SK-N-SH (cell line): ENCODE data around the gene COA6. TPM values are rescaled to one million over a fixed set of nuclear protein-coding genes. Genes with fewer than 3 reads are reported as not detected.

Source experiments
- CTCF ChIA-PET: fragments of 300-600, 350-600 bp; formaldehyde crosslinking; extraction: SDS; loops from one replicate; lab custom pipeline; 2021; lab: Yijun Ruan, JAX
- POLR2A ChIA-PET: fragments of 350-600 bp; sonication (Branson Sonifier 250); formaldehyde crosslinking; extraction: SDS; loops from one replicate; lab custom pipeline; 2020; ENCODE audit warnings: antibody characterized with exemption, inconsistent platforms; lab: Yijun Ruan, JAX
- DNase-seq: peaks from one replicate; pipeline ENCODE4 v3.0.0; 2012
- H2AFZ ChIP-seq: fragments of 200-600 bp; sonication (generic); 2 replicates; pipeline ENCODE4 v1.8.1; 2016; ENCODE audit warnings: antibody characterized with exemption, mild to moderate bottlenecking, low read depth
- H3F3A ChIP-seq: fragments of 200-600 bp; sonication (generic); replicated peaks from 2 replicates; pipeline ENCODE3; 2016; ENCODE audit warnings: antibody characterized with exemption, mild to moderate bottlenecking; ENCODE audit not compliant: insufficient read depth
- H3K27ac ChIP-seq, 2 experiments: fragments of 200-500 bp in 1 of 2; fragments of 200-600 bp in 1 of 2; sonication (Bioruptor generic) in 1 of 2; sonication (generic), shearing (Covaris generic) in 1 of 2; 2 replicates each; pipeline versions ENCODE4 v1.5.1 to v1.6.1; 2014 to 2016; ENCODE audit warnings: low read depth in 2 of 2, inconsistent platforms in 1 of 2, low read length in 1 of 2, mild to moderate bottlenecking in 1 of 2, mixed read lengths in 1 of 2
- H3K27me3 ChIP-seq: fragments of 200-600 bp; sonication (generic), shearing (Covaris generic); 2 replicates; pipeline ENCODE4 v1.6.1; 2016; ENCODE audit warnings: mixed run types; ENCODE audit not compliant: insufficient read depth
- H3K36me3 ChIP-seq, 2 experiments: fragments of 200-500 bp in 1 of 2; fragments of 200-600 bp in 1 of 2; sonication (Bioruptor generic) in 1 of 2; sonication (generic) in 1 of 2; replicated peaks in 1 of 2; 2 replicates each; pipeline versions ENCODE3 to v1.5.1; 2014 to 2016; ENCODE audit warnings: low read length in 1 of 2, mild to moderate bottlenecking in 1 of 2; ENCODE audit not compliant: insufficient read depth in 2 of 2, control insufficient read depth in 1 of 2
- H3K4me1 ChIP-seq, 2 experiments: fragments of 200-500 bp in 1 of 2; fragments of 200-600 bp in 1 of 2; sonication (Bioruptor generic) in 1 of 2; sonication (generic), shearing (Covaris generic) in 1 of 2; 2 replicates each; pipeline versions ENCODE4 v1.5.1 to v1.6.1; 2014 to 2016; ENCODE audit warnings: low read depth in 1 of 2, low read length in 1 of 2, mixed run types in 1 of 2; ENCODE audit not compliant: insufficient read depth in 2 of 2, control insufficient read depth in 1 of 2
- H3K4me2 ChIP-seq: fragments of 200-600 bp; sonication (generic), shearing (Covaris generic); 2 replicates; pipeline ENCODE4 v1.6.1; 2017; ENCODE audit warnings: mixed run types
- H3K4me3 ChIP-seq, 2 experiments: fragments of 200-500 bp in 1 of 2; fragments of 200-600 bp in 1 of 2; sonication (Bioruptor generic) in 1 of 2; sonication (generic), shearing (Covaris generic) in 1 of 2; 2 replicates each; pipeline versions ENCODE4 v1.5.1 to v1.8.1; 2014 to 2016; ENCODE audit warnings: low read depth in 2 of 2, inconsistent platforms in 1 of 2, low read length in 1 of 2, mild to moderate bottlenecking in 1 of 2, mixed read lengths in 1 of 2, moderate library complexity in 1 of 2
- H3K79me2 ChIP-seq: fragments of 200-600 bp; sonication (generic); 2 replicates; pipeline ENCODE4 v1.8.1; 2017; ENCODE audit warnings: mild to moderate bottlenecking; ENCODE audit not compliant: insufficient read depth
- H3K9ac ChIP-seq: fragments of 200-600 bp; sonication (generic); 2 replicates; pipeline ENCODE4 v1.6.1; 2017; ENCODE audit warnings: mixed run types
- H3K9me2 ChIP-seq: fragments of 200-600 bp; sonication (generic); 2 replicates; pipeline ENCODE4 v1.6.1; 2017; ENCODE audit warnings: mixed run types
- H3K9me3 ChIP-seq: fragments of 200-600 bp; sonication (generic); 2 replicates; pipeline ENCODE4 v1.6.1; 2017; ENCODE audit warnings: mixed run types, mild to moderate bottlenecking, moderate library complexity
- H4K20me1 ChIP-seq: fragments of 200-600 bp; sonication (generic); 2 replicates; pipeline ENCODE4 v1.6.1; 2017; ENCODE audit warnings: mild to moderate bottlenecking, mixed run types; ENCODE audit not compliant: insufficient read depth
- CTCF ChIP-seq: fragments of 200-600 bp; sonication (generic); IDR thresholded peaks from 2 replicates; pipeline ENCODE4 v1.6.1; 2017; ENCODE audit warnings: antibody characterized with exemption, mild to moderate bottlenecking, moderate library complexity
- EP300 ChIP-seq, 2 experiments: IDR thresholded peaks; 2 replicates each; pipeline versions ENCODE4 v1.4.0 to v1.6.1; 2012; ENCODE audit warnings: borderline replicate concordance in 1 of 2, low read depth in 1 of 2, low read length in 1 of 2
- EZH2phosphoT487 ChIP-seq: fragments of 200-600 bp; sonication (generic); IDR thresholded peaks from 2 replicates; pipeline ENCODE4 v1.6.1; 2017; ENCODE audit warnings: low read depth, mixed run types, mild to moderate bottlenecking, antibody characterized with exemption, moderate library complexity, borderline replicate concordance
- FOXJ3 ChIP-seq: sonication (generic); formaldehyde crosslinking; IDR thresholded peaks from 2 replicates; pipeline ENCODE4 v1.5.1; 2020; ENCODE audit warnings: mild to moderate bottlenecking, missing genetic modification reagents
- FOXM1 ChIP-seq: IDR thresholded peaks from 2 replicates; pipeline ENCODE4 v1.4.0; 2012; ENCODE audit warnings: low read depth, mild to moderate bottlenecking
- GABPA ChIP-seq: IDR thresholded peaks from 2 replicates; pipeline ENCODE4 v1.4.0; 2012; ENCODE audit warnings: low read depth, mild to moderate bottlenecking
- GATA2 ChIP-seq: sonication (generic); formaldehyde crosslinking; IDR thresholded peaks from 2 replicates; pipeline ENCODE4 v1.5.0; 2020; ENCODE audit warnings: mild to moderate bottlenecking, missing genetic modification reagents
- IRF3 ChIP-seq: fragments of 150-350 bp; IDR thresholded peaks from 2 replicates; pipeline ENCODE4 v1.6.1; 2016; ENCODE audit warnings: mild to moderate bottlenecking, low read depth, low read length
- MEF2A ChIP-seq: IDR thresholded peaks from 2 replicates; pipeline ENCODE4 v1.4.0; 2012; ENCODE audit warnings: low read depth, borderline replicate concordance
- MXI1 ChIP-seq: IDR thresholded peaks from 2 replicates; pipeline ENCODE4 v1.6.1; 2012; ENCODE audit warnings: mild to moderate bottlenecking, low read depth, low read length, improper control_type of control experiment
- NFIC ChIP-seq: IDR thresholded peaks from 2 replicates; pipeline ENCODE4 v1.4.0; 2012; ENCODE audit warnings: borderline replicate concordance
- NRF1 ChIP-seq: IDR thresholded peaks from 2 replicates; pipeline ENCODE4 v1.6.1; 2012; ENCODE audit warnings: low read depth, mild to moderate bottlenecking, low read length
- PBX3 ChIP-seq: IDR thresholded peaks from 2 replicates; pipeline ENCODE4; 2012
- RFX5 ChIP-seq: IDR thresholded peaks from 2 replicates; pipeline ENCODE4 v1.6.1; 2012; ENCODE audit warnings: mild to moderate bottlenecking, improper control_type of control experiment, low read length
- RXRA ChIP-seq: IDR thresholded peaks from 2 replicates; pipeline ENCODE4 v1.4.0; 2012; ENCODE audit warnings: low read depth, mild to moderate bottlenecking, borderline replicate concordance
- SMC3 ChIP-seq: IDR thresholded peaks from 2 replicates; pipeline ENCODE4 v1.6.1; 2012; ENCODE audit warnings: low read depth, low read length, improper control_type of control experiment
- USF1 ChIP-seq: IDR thresholded peaks from 2 replicates; pipeline ENCODE4 v1.4.0; 2012; ENCODE audit warnings: low read depth, borderline replicate concordance
- USF2 ChIP-seq: fragments of 150-350 bp; IDR thresholded peaks from 2 replicates; pipeline ENCODE4 v1.6.1; 2017; ENCODE audit warnings: antibody characterized with exemption, low read length, low read depth, borderline replicate concordance
- WGBS: methylation state at CpG from one replicate; pipeline ENCODE4 v1.1.6; 2017; ENCODE audit warnings: low lambda C conversion rate; 5-methylcytosine and 5-hydroxymethylcytosine counted together
- polyA plus RNA-seq, 3 experiments: library from polyadenylated mRNA; depleted of rRNA; stranded (reverse); fragments of >200 nt; gene quantifications; 2 replicates each; pipeline ENCODE4 v1.2.3, GENCODE V29; 2012

Gene COA6
- polyA plus RNA-seq, 1 of the 3 experiments (the other 2 are of a cell fraction), result 42.2 TPM

GRCh38 chr1:234395297-234395696 lies 22.0 kb downstream of the COA6 start:
- no peaks in the 10 kb centered on the region for H3K9me2 ChIP-seq
- peaks cover 0 to 5% of the 10 kb centered on the region in 2 experiments; a peak in 2 of 4 replicates for H3K4me1 ChIP-seq
- H3K27ac ChIP-seq, result no peak overlapping the region
- WGBS, result 95% methylated on average over 5 of the region's 5 CpGs
- H3K4me2 ChIP-seq, result no peak overlapping the region
- H3K79me2 ChIP-seq, result no peaks in the 10 kb centered on the region
- no peaks in the 10 kb centered on the region for H4K20me1 ChIP-seq
- no peaks in the 10 kb centered on the region for H3K27me3 ChIP-seq
- no peak overlapping the region for H2AFZ ChIP-seq
- no peak for DNase-seq
- ChIA-PET CTCF (interaction anchor here (0.7 to 1.9 kb wide), 5 partner anchors 9 to 281 kb away, joined by 3 to 8 read pairs (median 3); no protein-coding TSS in a partner anchor), POLR2A (no interaction called here)
- H3K36me3 ChIP-seq, result peaks cover 10 to 41% of the 10 kb centered on the region in 2 experiments
- H3K9me3 ChIP-seq, result no peaks in the 10 kb centered on the region
- no peak overlapping the region for H3K4me3 ChIP-seq
- H3K9ac ChIP-seq, result no peak overlapping the region
- TF ChIP-seq FOXM1, result no peak
- no peak for TF ChIP-seq MEF2A
- no peak for TF ChIP-seq NFIC
- TF ChIP-seq SMC3, result no peak
- no peak for TF ChIP-seq CTCF
- TF ChIP-seq NRF1, result no peak
- no peak for TF ChIP-seq USF1
- peaks cover 14% of the 10 kb centered on the region for H3F3A ChIP-seq

GRCh38 chr1:234396092-234396491 lies 22.8 kb downstream of the COA6 start:
- H3K9me2 ChIP-seq, result no peaks in the 10 kb centered on the region
- H3K9me3 ChIP-seq, result no peaks in the 10 kb centered on the region
- H3K4me1 ChIP-seq, result peaks cover 0 to 5% of the 10 kb centered on the region in 2 experiments; a peak in 2 of 4 replicates
- H4K20me1 ChIP-seq, result no peaks in the 10 kb centered on the region
- no peak overlapping the region for H3K27ac ChIP-seq
- ChIA-PET POLR2A (no interaction called here), CTCF (interaction anchor here (0.7 to 1.9 kb wide), 5 partner anchors 8 to 282 kb away, joined by 3 to 8 read pairs (median 3); partner anchors contain the start of gene COA6)
- H2AFZ ChIP-seq, result no peak overlapping the region
- peaks cover 10 to 38% of the 10 kb centered on the region in 2 experiments for H3K36me3 ChIP-seq
- no peaks in the 10 kb centered on the region for H3K27me3 ChIP-seq
- H3K9ac ChIP-seq, result no peak overlapping the region
- no peak overlapping the region for H3K4me2 ChIP-seq
- WGBS, result 98% methylated on average over 8 of the region's 8 CpGs
- no peak overlapping the region for H3K4me3 ChIP-seq
- H3F3A ChIP-seq, result peaks cover 16% of the 10 kb centered on the region
- DNase-seq, result no peak
- no peaks in the 10 kb centered on the region for H3K79me2 ChIP-seq
- no peak for TF ChIP-seq RXRA
- TF ChIP-seq FOXJ3, result no peak
- no peak for TF ChIP-seq EZH2phosphoT487
- no peak for TF ChIP-seq EP300 (IDR thresholded peaks at IDR 0.05; ENCODE audit: borderline replicate concordance in 1 of 2, low read depth in 1 of 2, low read length in 1 of 2)
- no peak for TF ChIP-seq RFX5
- TF ChIP-seq GATA2, result no peak
- no peak for TF ChIP-seq IRF3
- no peak for TF ChIP-seq PBX3
- no peak for TF ChIP-seq MXI1
- no peak for TF ChIP-seq USF1
- no peak for TF ChIP-seq FOXM1
- TF ChIP-seq NFIC, result no peak
- TF ChIP-seq GABPA, result no peak
- TF ChIP-seq USF2, result no peak
